ENCODE data around the gene OTX2.

Gene OTX2

DNA sequence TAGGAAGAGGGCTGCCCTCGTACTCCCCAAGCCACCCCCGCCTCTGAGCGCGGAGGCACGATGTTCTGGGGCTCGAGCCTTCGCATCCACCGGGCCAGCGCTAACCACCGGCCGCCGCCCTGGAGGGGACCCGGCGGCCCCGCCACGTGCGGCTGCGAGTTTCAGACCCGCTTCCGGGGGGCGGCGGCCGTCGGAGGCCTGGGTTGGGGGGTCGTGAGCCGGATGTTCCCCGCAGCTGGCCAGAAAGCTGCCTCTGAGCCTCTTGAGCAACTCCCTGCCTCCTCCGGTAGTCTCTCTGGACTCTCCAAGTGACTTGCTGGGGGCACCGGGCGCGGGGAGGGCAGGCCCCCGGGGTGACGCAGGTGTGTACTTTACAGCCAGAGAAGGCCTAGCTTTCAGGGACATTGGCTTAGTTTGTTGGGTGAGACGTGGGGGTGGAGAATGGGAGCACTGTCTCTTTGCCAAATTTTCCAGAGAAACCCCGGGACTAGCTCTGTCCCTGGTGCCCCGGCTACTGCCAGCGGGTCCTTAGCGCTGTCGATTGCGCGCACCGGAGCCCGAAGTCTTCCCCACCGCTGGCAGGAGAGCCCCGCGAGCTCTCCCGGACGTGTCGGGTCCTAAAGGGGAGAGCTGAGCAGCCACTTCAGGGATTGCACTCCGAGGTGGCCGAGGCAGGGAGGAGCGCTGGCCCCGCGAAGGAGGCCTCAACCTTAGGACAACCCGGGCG lies 15.6 kb downstream of the OTX2 start:
- no peaks in the 10 kb centered on the region for H3K27me3 ChIP-seq (ENCODE audit: insufficient read depth, low read length)
- TF ChIP-seq EZH2 (IDR thresholded peaks at IDR 0.05; ENCODE audit: borderline replicate concordance, low read length) (no peak), CTCF (IDR thresholded peaks at IDR 0.05; ENCODE audit: low read length) (no peak)
- H3K4me3 ChIP-seq (ENCODE audit: low read depth, low read length, poor library complexity, severe bottlenecking) = no peak overlapping the region
- no peaks in the 10 kb centered on the region for H3F3A ChIP-seq (ENCODE audit: insufficient read depth, low read length)
- H3K9me3 ChIP-seq (ENCODE audit: low read length) = no peaks in the 10 kb centered on the region
- no peak overlapping the region for H3K9ac ChIP-seq (ENCODE audit: low read length)
- H3K4me2 ChIP-seq (ENCODE audit: low read length) = no peak overlapping the region
- H4K20me1 ChIP-seq (ENCODE audit: insufficient read depth, low read length) = no peaks in the 10 kb centered on the region
- no peaks in the 10 kb centered on the region for H3K36me3 ChIP-seq (ENCODE audit: insufficient read depth, low read length)
- no peaks in the 10 kb centered on the region for H3K79me2 ChIP-seq (ENCODE audit: insufficient read depth, low read length)
- no peaks in the 10 kb centered on the region for H3K9me2 ChIP-seq (ENCODE audit: low read depth, low read length)
- H3K27ac ChIP-seq (ENCODE audit: low read depth, low read length, poor library complexity, severe bottlenecking) = no peak overlapping the region
- H2AFZ ChIP-seq (ENCODE audit: low read length) = no peak overlapping the region
- H3K4me1 ChIP-seq (ENCODE audit: insufficient read depth, low read length, severe bottlenecking) = no peaks in the 10 kb centered on the region

GRCh38 chr14:56794088-56794556 lies 16.2 kb downstream of the OTX2 start:
- no peak for TF ChIP-seq EZH2 (IDR thresholded peaks at IDR 0.05; ENCODE audit: borderline replicate concordance, low read length)
- TF ChIP-seq CTCF (IDR thresholded peaks at IDR 0.05; ENCODE audit: low read length) = no peak
- Histone ChIP-seq H3K4me1 (ENCODE audit: insufficient read depth, low read length, severe bottlenecking) (no peaks in the 10 kb centered on the region), H3K9me3 (ENCODE audit: low read length) (no peaks in the 10 kb centered on the region), H3K79me2 (ENCODE audit: insufficient read depth, low read length) (no peaks in the 10 kb centered on the region), H3K9me2 (ENCODE audit: low read depth, low read length) (no peaks in the 10 kb centered on the region), H3K27me3 (ENCODE audit: insufficient read depth, low read length) (no peaks in the 10 kb centered on the region), H4K20me1 (ENCODE audit: insufficient read depth, low read length) (no peaks in the 10 kb centered on the region), H3F3A (ENCODE audit: insufficient read depth, low read length) (no peaks in the 10 kb centered on the region), H3K9ac (ENCODE audit: low read length) (no peak overlapping the region), H2AFZ (ENCODE audit: low read length) (no peak overlapping the region), H3K4me3 (ENCODE audit: low read depth, low read length, poor library complexity, severe bottlenecking) (no peak overlapping the region), H3K36me3 (ENCODE audit: insufficient read depth, low read length) (no peaks in the 10 kb centered on the region), H3K27ac (ENCODE audit: low read depth, low read length, poor library complexity, severe bottlenecking) (no peak overlapping the region), H3K4me2 (ENCODE audit: low read length) (no peak overlapping the region)

GRCh38 chr14:56789955-56790354 lies 20.3 kb downstream of the OTX2 start:
- no peaks in the 10 kb centered on the region for H3K27me3 ChIP-seq (ENCODE audit: insufficient read depth, low read length)
- no peak overlapping the region for H3K4me3 ChIP-seq (ENCODE audit: low read depth, low read length, poor library complexity, severe bottlenecking)
- TF ChIP-seq CTCF (IDR thresholded peaks at IDR 0.05; ENCODE audit: low read length) (no peak), EZH2 (IDR thresholded peaks at IDR 0.05; ENCODE audit: borderline replicate concordance, low read length) (no peak)
- no peaks in the 10 kb centered on the region for H3K36me3 ChIP-seq (ENCODE audit: insufficient read depth, low read length)
- no peak overlapping the region for H3K9ac ChIP-seq (ENCODE audit: low read length)
- H3F3A ChIP-seq (ENCODE audit: insufficient read depth, low read length) = no peaks in the 10 kb centered on the region
- no peaks in the 10 kb centered on the region for H4K20me1 ChIP-seq (ENCODE audit: insufficient read depth, low read length)
- no peak overlapping the region for H3K4me2 ChIP-seq (ENCODE audit: low read length)
- no peaks in the 10 kb centered on the region for H3K79me2 ChIP-seq (ENCODE audit: insufficient read depth, low read length)
- no peak overlapping the region for H2AFZ ChIP-seq (ENCODE audit: low read length)
- H3K4me1 ChIP-seq (ENCODE audit: insufficient read depth, low read length, severe bottlenecking) = no peaks in the 10 kb centered on the region
- H3K9me3 ChIP-seq (ENCODE audit: low read length) = no peaks in the 10 kb centered on the region
- H3K27ac ChIP-seq (ENCODE audit: low read depth, low read length, poor library complexity, severe bottlenecking) = no peak overlapping the region
- no peaks in the 10 kb centered on the region for H3K9me2 ChIP-seq (ENCODE audit: low read depth, low read length)
